Subcutaneous adipose tissue (tissue), 4 donors: ENCODE data around the gene XKRX. TPM values are rescaled to one million over a fixed set of nuclear protein-coding genes. Genes with fewer than 3 reads are reported as not detected.

Experiments
- CTCF ChIP-seq: fragments of 450-650 bp; IDR thresholded peaks from one replicate; pipeline ENCODE4 v1.5.1; 2016; ENCODE audit warnings: low read depth, mild to moderate bottlenecking, control low read depth, antibody characterized with exemption, moderate library complexity
- total RNA-seq, 4 donors: library from RNA; depleted of rRNA; stranded (reverse); fragments of >200 nt; gene quantifications; one replicate each; pipeline ENCODE4 v1.1.0, GENCODE V29; 2016

The XKRX gene
- under 1 TPM in 1 of 4 donors, not detected in 3; 0.34 TPM for total RNA-seq

GRCh38 chrX:100928660-100929613 is at the start of gene XKRX:
Gene XKRX, minus strand, starts transcription at chrX:100928917. Its CDS starts 613 bp downstream, at chrX:100928304.
- no peak for TF ChIP-seq CTCF

- TF ChIP-seq CTCF = no peak
Observed at GRCh38 chrX:100976211-100976610, 47.5 kb upstream of the XKRX start.

- TF ChIP-seq CTCF = no peak
Observed at GRCh38 chrX:100975212-100975611, 46.5 kb upstream of the XKRX start.

GRCh38 chrX:100973411-100973810 is 44.7 kb upstream of the XKRX start:
- no peak for TF ChIP-seq CTCF

GRCh38 chrX:100969936-100970335 is 41.2 kb upstream of the XKRX start:
- TF ChIP-seq CTCF = no peak

GRCh38 chrX:100969408-100969807 is 40.7 kb upstream of the XKRX start, which contains the start of gene ARL13A:
Gene ARL13A, plus strand, starts transcription at chrX:100969708. Its CDS starts 3,982 bp downstream, at chrX:100973690.
- TF ChIP-seq CTCF = no peak

GRCh38 chrX:100964362-100964761 is 35.6 kb upstream of the XKRX start:
- no peak for TF ChIP-seq CTCF
